Activated naive CD4-positive, alpha-beta T cell (primary cell): ENCODE measurements around the gene PGC.

Experiments
- DNase-seq, 4 experiments: peaks; one replicate each; lab custom pipeline; 2025; lab: John Stamatoyannopoulos, UW

Gene PGC

DNA sequence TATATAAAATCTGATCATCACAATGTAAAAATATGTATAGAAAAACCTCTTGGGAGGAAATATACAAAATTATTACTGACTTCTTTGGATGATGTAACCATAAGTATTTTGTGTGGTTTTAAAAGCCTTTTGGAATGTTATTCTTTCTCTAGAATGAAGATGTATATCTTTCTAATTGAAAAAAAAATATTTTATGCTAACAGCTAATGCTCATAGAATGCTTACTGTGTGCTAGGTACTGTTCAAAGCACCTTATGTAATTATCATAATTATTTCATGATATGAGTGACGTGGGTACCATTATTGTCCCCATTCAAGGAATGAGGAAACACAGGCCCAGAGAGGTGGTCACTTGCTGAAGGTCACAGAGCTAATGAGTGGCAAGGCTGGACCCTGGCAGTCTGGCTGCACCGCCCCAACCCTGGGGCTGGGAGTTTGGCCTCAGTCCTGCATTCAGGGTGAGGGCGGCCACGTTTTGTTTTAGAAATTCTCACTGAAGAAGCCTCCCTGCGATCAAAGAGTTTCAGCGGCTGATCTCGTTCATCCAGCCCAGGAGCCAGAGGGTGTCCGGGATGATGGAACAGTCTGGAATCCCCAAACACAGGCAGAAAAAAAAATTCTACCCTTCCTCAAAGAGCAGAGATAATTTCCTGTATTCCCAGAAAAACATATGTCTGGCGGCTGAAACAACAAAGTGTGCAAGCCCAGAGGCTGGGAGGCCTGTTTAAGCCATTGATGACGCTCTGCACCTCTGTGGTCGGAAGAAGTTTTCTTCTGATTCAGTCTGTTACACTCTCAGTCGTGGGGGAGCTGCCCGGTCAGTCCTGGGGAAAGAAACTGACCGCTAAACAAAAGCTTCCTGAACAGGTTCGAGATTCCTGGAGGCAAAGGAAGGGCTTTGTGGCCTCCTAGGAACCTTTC lies 49.1 kb downstream of the PGC start:
- no peak for DNase-seq

DNA sequence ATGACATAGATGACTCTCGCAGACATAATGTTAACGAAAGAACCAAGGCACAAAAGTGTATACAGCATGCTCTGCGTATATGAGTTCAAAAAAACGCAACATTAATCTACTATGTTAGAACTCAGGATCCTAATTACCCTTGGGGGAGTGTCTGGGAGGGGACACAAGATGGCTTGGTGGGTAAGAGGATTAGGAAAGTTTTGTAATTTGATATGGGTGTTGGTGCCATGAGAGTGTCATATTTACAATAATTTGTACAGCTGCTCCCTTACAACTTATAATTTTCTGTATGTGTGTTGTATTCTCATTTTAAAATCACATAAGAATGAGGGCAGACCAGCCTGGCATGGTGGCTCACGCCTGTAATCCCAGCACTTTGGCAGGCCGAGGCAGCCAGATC lies 50.4 kb downstream of the PGC start:
- DNase-seq, result no peak

- DNase-seq, result no peak
Observed at GRCh38 chr6:41695825-41696224, 51.4 kb downstream of the PGC start.

- DNase-seq, result no peak
Observed at GRCh38 chr6:41694815-41695526, 52.2 kb downstream of the PGC start.

DNA sequence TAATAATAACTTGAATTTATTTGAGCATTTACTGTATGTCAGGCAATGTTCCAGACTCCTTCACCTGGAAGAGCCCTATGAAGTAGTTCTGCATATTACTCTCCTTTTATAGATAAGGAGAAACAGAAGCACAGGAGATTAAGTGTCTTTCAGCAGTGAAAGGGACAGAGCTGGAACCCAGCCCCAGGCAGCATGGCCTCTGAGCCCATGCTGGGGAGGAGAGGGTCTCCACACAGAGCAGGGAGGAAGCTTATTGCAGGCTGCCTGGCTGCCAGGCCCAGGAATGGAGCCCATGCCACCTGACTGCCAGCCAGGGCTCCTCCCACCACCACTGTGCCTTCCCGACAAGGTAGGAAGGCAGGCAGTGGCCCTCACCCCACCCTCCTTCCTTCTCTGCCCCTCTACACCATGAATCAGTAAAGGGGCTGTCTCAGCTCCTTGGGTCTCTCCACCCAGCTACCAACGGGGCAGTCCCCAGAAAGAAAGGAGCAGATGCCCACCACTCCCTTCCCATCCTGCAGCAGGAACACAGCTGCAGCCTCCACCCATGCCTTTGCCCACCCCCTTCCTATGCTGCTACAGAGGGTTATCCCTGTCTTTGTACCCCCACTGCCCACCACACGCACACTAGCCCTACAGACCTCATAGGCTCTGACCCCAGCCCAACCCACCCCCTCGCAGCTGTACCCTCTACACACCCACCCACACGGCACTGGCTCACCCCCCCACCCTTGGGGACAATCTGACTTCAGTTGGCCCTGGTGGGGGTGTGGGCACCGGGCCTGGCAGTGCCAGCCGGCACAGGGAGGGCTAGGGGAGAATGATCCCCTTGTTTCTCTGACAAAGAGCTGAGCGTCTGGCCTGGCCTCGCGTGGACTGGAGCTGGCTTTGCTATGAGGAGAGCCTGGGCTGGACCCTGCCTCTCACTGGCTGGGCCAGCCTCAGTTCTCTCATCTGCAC lies 53.6 kb downstream of the PGC start:
- no peak for DNase-seq

GRCh38 chr6:41692730-41693129 lies 54.5 kb downstream of the PGC start:
- no peak for DNase-seq

DNA sequence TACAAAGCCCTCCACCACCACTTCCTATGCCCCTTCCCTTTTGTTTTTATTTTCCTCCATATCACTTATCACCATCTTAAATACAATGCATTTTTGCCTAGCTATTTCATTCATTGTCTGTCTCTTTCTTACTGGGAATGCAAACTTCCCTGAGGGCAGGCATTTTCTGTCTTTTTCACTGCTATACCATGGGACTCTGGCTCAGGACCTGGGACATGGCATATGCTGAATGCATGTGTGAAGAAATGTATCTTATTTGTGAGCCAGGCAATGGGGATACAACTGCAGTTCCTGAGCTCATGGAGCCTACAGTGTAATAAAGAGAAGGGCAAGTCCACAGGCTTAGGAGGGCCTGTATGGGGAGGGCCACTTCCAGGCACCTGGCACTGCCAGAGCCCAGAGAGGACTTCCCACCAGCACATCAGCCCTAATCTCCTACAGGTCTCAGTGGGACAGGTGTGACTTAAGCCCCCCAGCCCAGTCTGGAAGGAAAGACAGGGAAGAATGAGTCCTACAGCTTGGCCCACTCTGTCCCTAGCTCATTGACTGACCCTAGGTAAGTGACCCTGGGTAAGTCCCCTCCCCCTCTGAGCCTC lies 55.0 kb downstream of the PGC start:
- DNase-seq, result no peak

- DNase-seq, result no peak
Observed at GRCh38 chr6:41691426-41692079, 55.6 kb downstream of the PGC start.

GRCh38 chr6:41690541-41691330 lies 56.5 kb downstream of the PGC start:
- no peak for DNase-seq

DNA sequence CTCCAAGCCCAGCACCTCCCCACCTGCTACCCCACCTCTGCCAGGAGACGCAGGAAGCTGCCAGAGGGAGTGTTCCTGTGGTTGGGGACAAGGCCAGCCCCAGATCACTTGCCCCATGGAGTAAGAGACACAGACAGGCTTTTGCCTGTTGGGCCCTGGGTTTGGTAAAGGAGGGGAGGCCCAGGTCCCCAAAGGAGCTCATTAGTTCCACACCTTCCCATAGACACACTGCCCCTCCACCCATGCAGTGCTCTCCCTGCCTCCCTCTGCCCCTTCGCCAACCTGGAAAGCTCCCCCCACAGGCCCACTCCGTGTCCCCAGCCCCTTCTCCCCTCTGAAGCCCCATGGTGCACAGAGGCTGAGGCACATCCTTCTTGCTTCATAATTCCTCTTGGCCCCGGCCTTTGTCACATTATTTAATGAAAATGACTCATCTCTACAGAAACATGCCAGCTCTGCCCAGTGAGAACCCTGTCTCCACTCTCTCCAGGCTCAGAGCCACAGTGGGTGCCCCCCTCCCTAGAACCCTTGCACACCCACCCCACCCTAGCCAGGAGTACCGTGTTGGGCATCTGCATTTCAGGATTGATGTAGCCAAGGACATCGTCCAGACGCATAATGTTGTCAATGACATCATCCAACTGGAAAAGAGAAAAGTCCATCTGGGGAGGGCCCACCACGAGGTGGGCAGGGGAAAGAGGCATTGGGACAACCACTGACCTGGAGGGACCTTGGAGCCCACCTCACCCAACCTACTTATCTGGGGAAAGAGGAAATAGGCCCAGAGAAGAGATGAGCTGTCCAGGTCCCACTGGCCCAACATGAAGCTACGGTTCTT lies 57.8 kb downstream of the PGC start:
- no peak for DNase-seq

DNA sequence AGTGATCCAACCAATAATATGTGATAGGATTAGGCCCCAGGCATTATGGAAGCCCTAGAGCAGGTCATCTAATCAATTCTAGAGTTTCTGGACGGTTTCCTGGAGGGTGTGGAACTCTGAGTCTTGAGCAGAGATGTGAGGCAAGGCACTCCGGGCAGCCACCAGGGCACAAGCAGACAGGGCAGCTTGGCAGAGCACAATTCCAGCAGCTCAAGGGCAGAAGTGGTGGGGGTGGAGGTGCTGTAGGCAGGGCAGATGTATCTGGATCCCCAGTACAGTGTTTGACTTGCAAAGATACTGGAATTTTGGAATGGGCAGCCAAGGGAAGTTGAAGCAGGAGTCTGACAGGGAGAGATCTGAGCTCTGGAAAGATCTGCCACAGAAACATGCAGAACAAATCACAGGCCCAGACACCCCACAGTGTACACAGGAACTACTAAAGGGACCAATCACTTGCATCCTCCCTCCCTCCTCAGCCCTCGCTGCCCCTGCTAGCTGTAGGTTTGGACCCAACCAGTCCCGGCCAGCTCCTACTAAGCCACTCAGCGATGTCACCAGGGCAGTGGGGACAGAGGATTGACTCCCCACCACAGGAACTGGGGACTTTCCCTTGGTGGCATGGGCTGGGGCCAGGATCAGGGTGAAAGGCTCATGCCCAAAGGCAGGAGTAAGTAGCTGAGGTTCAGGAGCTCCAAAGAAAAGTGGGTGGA lies 58.8 kb downstream of the PGC start:
- DNase-seq, result no peak

DNA sequence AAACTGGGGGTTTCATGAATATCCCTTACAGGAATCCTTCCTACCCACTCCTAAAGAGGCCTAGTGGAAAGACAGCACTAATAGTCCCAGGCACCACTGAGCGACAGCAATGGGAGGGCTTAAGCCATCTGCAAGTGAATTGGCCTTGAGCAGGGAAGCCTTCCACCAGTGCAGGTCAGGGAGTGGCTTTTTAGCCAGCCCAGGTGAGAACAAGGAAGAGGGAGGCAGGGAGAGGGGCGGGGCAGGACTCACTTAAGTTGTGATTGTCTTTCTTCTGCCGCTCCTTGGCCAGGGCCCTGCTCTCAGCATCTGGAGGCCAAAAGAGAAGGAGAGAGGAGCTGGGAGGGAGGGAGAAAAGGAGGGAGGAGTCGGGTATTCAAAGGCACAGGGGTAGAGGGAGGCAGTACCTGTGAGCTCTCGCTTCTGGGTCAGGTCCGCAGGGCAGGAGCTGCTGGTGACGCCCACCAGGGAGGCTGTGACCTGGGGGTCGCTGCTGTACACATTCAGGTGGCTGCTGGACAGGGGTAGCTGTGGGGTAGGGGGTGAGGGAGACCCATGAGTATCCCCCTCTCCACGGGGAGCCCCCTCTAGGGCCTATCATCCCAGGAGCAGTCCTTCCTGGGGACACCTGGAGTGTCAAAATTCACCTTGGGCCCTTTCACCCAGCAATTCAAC lies 59.6 kb downstream of the PGC start:
- no peak for DNase-seq
